ACC112 (cell line): ENCODE data around the gene ABLIM1.

ENCODE experiments used
- H2AFZ ChIP-seq: fragments of 200-600 bp; sonication (generic); one replicate; pipeline ENCODE4 v1.6.0; 2017; ENCODE audit warnings: antibody characterized with exemption, low read length; ENCODE audit not compliant: unreplicated experiment
- H3K27ac ChIP-seq: fragments of 200-600 bp; sonication (generic); 2 replicates; pipeline ENCODE4 v1.5.1; 2014; ENCODE audit warnings: low read depth, mild to moderate bottlenecking, antibody characterized with exemption, low read length, moderate library complexity
- H3K27me3 ChIP-seq: fragments of 200-600 bp; sonication (generic); 2 replicates; pipeline ENCODE4 v1.6.1; 2014; ENCODE audit warnings: mild to moderate bottlenecking, antibody characterized with exemption, low read length, moderate library complexity, mixed read lengths; ENCODE audit not compliant: insufficient read depth
- H3K36me3 ChIP-seq: fragments of 200-600 bp; sonication (generic); 2 replicates; pipeline ENCODE4 v1.6.1; 2016; ENCODE audit warnings: mild to moderate bottlenecking, antibody characterized with exemption, low read length, moderate library complexity, mixed read lengths; ENCODE audit not compliant: insufficient read depth
- H3K4me1 ChIP-seq: fragments of 200-600 bp; sonication (generic); one replicate; pipeline ENCODE4 v1.6.1; 2016; ENCODE audit warnings: low read length, mixed read lengths; ENCODE audit not compliant: insufficient read depth, unreplicated experiment, control insufficient read depth
- H3K4me3 ChIP-seq: fragments of 200-600 bp; sonication (generic); 2 replicates; pipeline ENCODE4 v1.5.1; 2014; ENCODE audit warnings: mild to moderate bottlenecking, low read depth, low read length
- H3K79me2 ChIP-seq: fragments of 200-600 bp; sonication (generic); one replicate; pipeline ENCODE4 v1.6.0; 2016; ENCODE audit warnings: low read length; ENCODE audit not compliant: control insufficient read depth, unreplicated experiment, insufficient read depth

ABLIM1 gene

GRCh38 chr10:114474989-114475388, 183.1 kb downstream of the ABLIM1 start:
- H2AFZ ChIP-seq: no peak overlapping the region
- H3K4me3 ChIP-seq: no peak overlapping the region
- no peaks in the 10 kb centered on the region for H3K36me3 ChIP-seq
- no peak overlapping the region for H3K27ac ChIP-seq
- no peaks in the 10 kb centered on the region for H3K79me2 ChIP-seq
- H3K4me1 ChIP-seq: peaks cover 9% of the 10 kb centered on the region
- H3K27me3 ChIP-seq: no peaks in the 10 kb centered on the region

GRCh38 chr10:114473776-114474175, 184.3 kb downstream of the ABLIM1 start:
- H3K79me2 ChIP-seq: no peaks in the 10 kb centered on the region
- H3K36me3 ChIP-seq: no peaks in the 10 kb centered on the region
- no peak overlapping the region for H3K27ac ChIP-seq
- no peaks in the 10 kb centered on the region for H3K27me3 ChIP-seq
- H3K4me3 ChIP-seq: no peak overlapping the region
- H3K4me1 ChIP-seq: peaks cover 9% of the 10 kb centered on the region
- no peak overlapping the region for H2AFZ ChIP-seq

GRCh38 chr10:114472877-114473253, 185.2 kb downstream of the ABLIM1 start:
- H3K4me1 ChIP-seq: peaks cover 9% of the 10 kb centered on the region
- no peaks in the 10 kb centered on the region for H3K27me3 ChIP-seq
- H3K4me3 ChIP-seq: no peak overlapping the region
- H3K36me3 ChIP-seq: no peaks in the 10 kb centered on the region
- H3K27ac ChIP-seq: no peak overlapping the region
- H2AFZ ChIP-seq: no peak overlapping the region
- H3K79me2 ChIP-seq: no peaks in the 10 kb centered on the region

- Histone ChIP-seq H3K27ac (no peak overlapping the region), H3K27me3 (no peaks in the 10 kb centered on the region), H3K4me3 (no peak overlapping the region), H3K79me2 (no peaks in the 10 kb centered on the region), H2AFZ (no peak overlapping the region), H3K4me1 (peaks cover 5% of the 10 kb centered on the region), H3K36me3 (no peaks in the 10 kb centered on the region)
Observed at GRCh38 chr10:114471906-114472876, 185.9 kb downstream of the ABLIM1 start.

GRCh38 chr10:114470956-114471905, 186.8 kb downstream of the ABLIM1 start:
- Histone ChIP-seq H3K36me3 (no peaks in the 10 kb centered on the region), H3K27ac (no peak overlapping the region), H2AFZ (no peak overlapping the region), H3K4me1 (no peaks in the 10 kb centered on the region), H3K79me2 (no peaks in the 10 kb centered on the region), H3K27me3 (no peaks in the 10 kb centered on the region), H3K4me3 (no peak overlapping the region)

GRCh38 chr10:114470361-114470760, 187.7 kb downstream of the ABLIM1 start:
- Histone ChIP-seq H3K36me3 (no peaks in the 10 kb centered on the region), H3K79me2 (no peaks in the 10 kb centered on the region), H3K27me3 (no peaks in the 10 kb centered on the region), H3K4me3 (no peak overlapping the region), H3K4me1 (no peaks in the 10 kb centered on the region), H3K27ac (no peak overlapping the region), H2AFZ (no peak overlapping the region)

- no peaks in the 10 kb centered on the region for H3K79me2 ChIP-seq
Observed at GRCh38 chr10:114458955-114459354, 199.1 kb downstream of the ABLIM1 start.

GRCh38 chr10:114458216-114458920, 199.7 kb downstream of the ABLIM1 start:
- peaks cover 5% of the 10 kb centered on the region for H3K4me1 ChIP-seq

More at GRCh38 chr10:114458955-114459354, 199.1 kb downstream of the ABLIM1 start:
- Histone ChIP-seq H2AFZ (no peak overlapping the region), H3K4me1 (peaks cover 5% of the 10 kb centered on the region), H3K36me3 (no peaks in the 10 kb centered on the region), H3K27ac (no peak overlapping the region), H3K4me3 (no peak overlapping the region), H3K27me3 (no peaks in the 10 kb centered on the region)

GRCh38 chr10:114453576-114453975, 204.5 kb downstream of the ABLIM1 start:
- no peaks in the 10 kb centered on the region for H3K4me1 ChIP-seq
- no peaks in the 10 kb centered on the region for H3K79me2 ChIP-seq
- no peaks in the 10 kb centered on the region for H3K36me3 ChIP-seq

More at GRCh38 chr10:114458216-114458920, 199.7 kb downstream of the ABLIM1 start:
- H3K36me3 ChIP-seq: no peaks in the 10 kb centered on the region
- H3K4me3 ChIP-seq: no peak overlapping the region
- no peak overlapping the region for H3K27ac ChIP-seq
- no peaks in the 10 kb centered on the region for H3K79me2 ChIP-seq
- no peak overlapping the region for H2AFZ ChIP-seq
- H3K27me3 ChIP-seq: no peaks in the 10 kb centered on the region

GRCh38 chr10:114448897-114449296, 209.2 kb downstream of the ABLIM1 start:
- H3K27me3 ChIP-seq: no peaks in the 10 kb centered on the region
- no peak overlapping the region for H3K27ac ChIP-seq
- H3K4me3 ChIP-seq: no peak overlapping the region
- no peaks in the 10 kb centered on the region for H3K79me2 ChIP-seq
- H2AFZ ChIP-seq: no peak overlapping the region
- no peaks in the 10 kb centered on the region for H3K36me3 ChIP-seq
- no peaks in the 10 kb centered on the region for H3K4me1 ChIP-seq

More at GRCh38 chr10:114453576-114453975, 204.5 kb downstream of the ABLIM1 start:
- Histone ChIP-seq H3K4me3 (no peak overlapping the region), H3K27me3 (no peaks in the 10 kb centered on the region), H2AFZ (no peak overlapping the region), H3K27ac (no peak overlapping the region)
